Smooth muscle cell (in vitro differentiated cells): ENCODE data around the gene UGT1A10. TPM values are rescaled to one million over a fixed set of nuclear protein-coding genes. Genes with fewer than 3 reads are reported as not detected.
"Not testable (repeated sequence)": the region's sequence is repeated elsewhere in the genome, so short reads cannot be mapped to it uniquely, and the experiment has no call there.

Experiments used
- DNase-seq: peaks from one replicate; lab custom pipeline; 2025; ENCODE audit not compliant: unreplicated experiment; lab: John Stamatoyannopoulos, UW
- H2AFZ ChIP-seq: fragments of 200-600 bp; sonication (generic); 2 replicates; pipeline ENCODE4 v1.6.0; 2016; ENCODE audit warnings: antibody characterized with exemption, low read depth, mild to moderate bottlenecking
- H3F3A ChIP-seq: fragments of 200-600 bp; sonication (generic); 2 replicates; pipeline ENCODE4 v1.6.0; 2017; ENCODE audit warnings: antibody characterized with exemption, low read depth
- H3K27ac ChIP-seq: fragments of 200-600 bp; sonication (generic); 2 replicates; pipeline ENCODE4 v1.5.1; 2016; ENCODE audit warnings: low read depth, mild to moderate bottlenecking
- H3K27me3 ChIP-seq: fragments of 200-600 bp; sonication (generic); 2 replicates; pipeline ENCODE4 v1.6.1; 2016; ENCODE audit warnings: low read depth, mild to moderate bottlenecking
- H3K36me3 ChIP-seq: fragments of 200-600 bp; sonication (generic); 2 replicates; pipeline ENCODE4 v1.5.1; 2016; ENCODE audit warnings: low read depth
- H3K4me1 ChIP-seq: fragments of 200-600 bp; sonication (generic); 2 replicates; pipeline ENCODE4 v1.5.1; 2016; ENCODE audit warnings: low read depth
- H3K4me2 ChIP-seq: fragments of 200-600 bp; sonication (generic); 2 replicates; pipeline ENCODE4 v1.6.0; 2016; ENCODE audit warnings: mild to moderate bottlenecking
- H3K4me3 ChIP-seq: fragments of 200-600 bp; sonication (generic); 2 replicates; pipeline ENCODE4 v1.5.1; 2016; ENCODE audit warnings: mild to moderate bottlenecking
- H3K79me2 ChIP-seq: fragments of 200-600 bp; sonication (generic); 2 replicates; pipeline ENCODE4 v1.6.0; 2016; ENCODE audit warnings: low read depth, mild to moderate bottlenecking
- H3K9ac ChIP-seq: fragments of 200-600 bp; sonication (generic); 2 replicates; pipeline ENCODE4 v1.6.0; 2016; ENCODE audit warnings: low read depth
- H3K9me3 ChIP-seq: fragments of 200-600 bp; sonication (generic); replicated peaks from 2 replicates; pipeline ENCODE4 v1.5.1; 2016; ENCODE audit warnings: low read depth
- H4K20me1 ChIP-seq: fragments of 200-600 bp; sonication (generic); 2 replicates; pipeline ENCODE4 v1.6.0; 2016; ENCODE audit warnings: low read depth
- CTCF ChIP-seq: fragments of 200-600 bp; sonication (generic); IDR thresholded peaks from 2 replicates; pipeline ENCODE4 v1.5.1; 2017; ENCODE audit warnings: borderline replicate concordance, mild to moderate bottlenecking, antibody characterized with exemption; ENCODE audit not compliant: insufficient read depth, poor library complexity, severe bottlenecking
- WGBS: methylation state at CpG from one replicate; pipeline ENCODE4 v1.1.7; 2016; ENCODE audit warnings: low lambda C conversion rate; 5-methylcytosine and 5-hydroxymethylcytosine counted together
- polyA plus RNA-seq: library from polyadenylated mRNA; unstranded; fragments of >200 nt; fragmentation: Nextera tagmentation; extraction: Ambion mirVana; gene quantifications from 2 replicates; pipeline ENCODE4 v1.2.1, GENCODE V29; 2016
- total RNA-seq: library from RNA; depleted of rRNA; stranded (reverse); fragments of >200 nt; gene quantifications from 2 replicates; pipeline ENCODE4 v1.2.3, GENCODE V29; 2014

UGT1A10 gene
- total and polyA plus RNA-seq, 2 experiments from 2014 or later: not detected

GRCh38 chr2:233746475-233747282 lies 110.4 kb downstream of the UGT1A10 start:
- Histone ChIP-seq H3K27me3 (no peaks in the 10 kb centered on the region), H3K9ac (no peak overlapping the region), H3K4me2 (no peak overlapping the region), H3K36me3 (no peaks in the 10 kb centered on the region), H3K9me3 (no peaks in the 10 kb centered on the region), H4K20me1 (no peaks in the 10 kb centered on the region), H3K79me2 (no peaks in the 10 kb centered on the region), H2AFZ (no peak overlapping the region), H3K4me1 (no peaks in the 10 kb centered on the region), H3F3A (no peaks in the 10 kb centered on the region), H3K27ac (no peak overlapping the region), H3K4me3 (no peak overlapping the region)
- TF ChIP-seq CTCF: no peak
- WGBS: 83% methylated on average over 10 of the region's 10 CpGs
- DNase-seq: no peak

- H2AFZ ChIP-seq: no peak overlapping the region
- TF ChIP-seq CTCF: no peak
- H3K36me3 ChIP-seq: no peaks in the 10 kb centered on the region
- H3K27ac ChIP-seq: no peak overlapping the region
- H3K79me2 ChIP-seq: no peaks in the 10 kb centered on the region
- H3K4me2 ChIP-seq: no peak overlapping the region
- H4K20me1 ChIP-seq: no peaks in the 10 kb centered on the region
- H3K9ac ChIP-seq: no peak overlapping the region
- 92% methylated on average over 6 of the region's 6 CpGs for WGBS
- DNase-seq: no peak
- H3K4me1 ChIP-seq: no peaks in the 10 kb centered on the region
- no peaks in the 10 kb centered on the region for H3F3A ChIP-seq
- no peaks in the 10 kb centered on the region for H3K27me3 ChIP-seq
- no peaks in the 10 kb centered on the region for H3K9me3 ChIP-seq
- H3K4me3 ChIP-seq: no peak overlapping the region
Observed at GRCh38 chr2:233747283-233747544, 111.0 kb downstream of the UGT1A10 start.

- H3K4me3 ChIP-seq, H3K79me2 ChIP-seq, H3K9ac ChIP-seq, H3K4me1 ChIP-seq, H3K9me3 ChIP-seq, H3K27ac ChIP-seq, H3K36me3 ChIP-seq, H3K4me2 ChIP-seq, H3K27me3 ChIP-seq, H2AFZ ChIP-seq, H3F3A ChIP-seq, H4K20me1 ChIP-seq, DNase-seq: not testable (repeated sequence)
- 72% methylated on average over 2 of the region's 2 CpGs for WGBS
Observed at GRCh38 chr2:233750689-233751088, 114.4 kb downstream of the UGT1A10 start.

- not testable (repeated sequence) for H4K20me1 ChIP-seq, H3K36me3 ChIP-seq, DNase-seq, H3K27ac ChIP-seq, H3K4me3 ChIP-seq, H3K4me1 ChIP-seq, H3K4me2 ChIP-seq, H2AFZ ChIP-seq, H3K79me2 ChIP-seq, H3K9me3 ChIP-seq, H3K27me3 ChIP-seq, H3F3A ChIP-seq, H3K9ac ChIP-seq
- 67% methylated on average over 2 of the region's 2 CpGs for WGBS
Observed at GRCh38 chr2:233751212-233752009, 115.2 kb downstream of the UGT1A10 start.
